Activated CD8-positive, alpha-beta memory T cell treated with anti-CD3 and anti-CD28 coated beads for 48 hours (primary cell): Measurements from ENCODE around the gene ZSCAN5A.
"Not testable (repeated sequence)": the region's sequence is repeated elsewhere in the genome, so short reads cannot be mapped to it uniquely, and the experiment has no call there.

ENCODE experiments used
- DNase-seq, 3 experiments: peaks; one replicate each; pipeline ENCODE4 v3.0.0-alpha.2; 2020; ENCODE audit warnings: low read depth in 2 of 3, low spot score in 2 of 3

Gene ZSCAN5A, protein sequence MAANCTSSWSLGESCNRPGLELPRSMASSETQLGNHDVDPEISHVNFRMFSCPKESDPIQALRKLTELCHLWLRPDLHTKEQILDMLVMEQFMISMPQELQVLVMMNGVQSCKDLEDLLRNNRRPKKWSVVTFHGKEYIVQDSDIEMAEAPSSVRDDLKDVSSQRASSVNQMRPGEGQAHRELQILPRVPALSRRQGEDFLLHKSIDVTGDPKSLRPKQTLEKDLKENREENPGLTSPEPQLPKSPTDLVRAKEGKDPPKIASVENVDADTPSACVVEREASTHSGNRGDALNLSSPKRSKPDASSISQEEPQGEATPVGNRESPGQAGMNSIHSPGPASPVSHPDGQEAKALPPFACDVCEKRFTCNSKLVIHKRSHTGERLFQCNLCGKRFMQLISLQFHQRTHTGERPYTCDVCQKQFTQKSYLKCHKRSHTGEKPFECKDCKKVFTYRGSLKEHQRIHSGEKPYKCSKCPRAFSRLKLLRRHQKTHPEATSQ

DNA sequence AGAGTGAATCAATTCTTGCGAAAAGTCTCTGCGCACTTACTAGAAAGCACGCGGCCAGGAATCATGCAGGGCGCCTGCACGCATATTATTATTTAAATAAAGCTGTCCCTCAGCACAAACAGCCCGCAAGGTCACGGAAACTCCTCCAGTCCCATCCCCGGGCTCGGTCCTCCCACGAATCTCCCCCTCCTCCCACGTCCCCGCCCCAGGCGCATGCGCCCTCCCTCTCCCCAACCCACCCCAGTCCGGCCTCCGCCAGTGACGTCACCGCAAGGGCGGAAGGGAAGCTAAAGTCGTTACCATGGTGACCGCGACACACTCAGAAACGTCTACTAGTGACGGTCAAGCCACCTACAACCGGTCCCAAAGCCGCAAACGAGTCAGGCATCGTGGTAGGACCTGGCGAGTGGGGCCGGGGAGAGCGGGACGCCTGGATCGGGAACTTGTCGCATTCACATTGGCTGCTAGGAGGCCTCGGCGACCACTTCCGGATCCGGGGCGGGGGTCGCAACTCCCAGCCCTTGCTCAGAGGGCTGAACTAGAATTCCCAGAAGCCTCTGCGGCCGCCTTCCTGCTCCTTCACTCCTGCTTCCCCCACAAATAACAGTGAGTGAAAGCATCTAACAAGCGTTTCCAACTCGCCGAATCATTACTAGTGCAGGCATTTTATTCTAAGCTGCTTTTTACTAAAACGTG, at the start of gene ZSCAN5A:
ZSCAN5A (minus strand) TSS at position 459 of the 696 bp plus-strand sequence. CDS start 89,793 bp downstream, outside the sequence.
- DNase-seq, result peak; percentile 91 to 98 (median 97)

DNA sequence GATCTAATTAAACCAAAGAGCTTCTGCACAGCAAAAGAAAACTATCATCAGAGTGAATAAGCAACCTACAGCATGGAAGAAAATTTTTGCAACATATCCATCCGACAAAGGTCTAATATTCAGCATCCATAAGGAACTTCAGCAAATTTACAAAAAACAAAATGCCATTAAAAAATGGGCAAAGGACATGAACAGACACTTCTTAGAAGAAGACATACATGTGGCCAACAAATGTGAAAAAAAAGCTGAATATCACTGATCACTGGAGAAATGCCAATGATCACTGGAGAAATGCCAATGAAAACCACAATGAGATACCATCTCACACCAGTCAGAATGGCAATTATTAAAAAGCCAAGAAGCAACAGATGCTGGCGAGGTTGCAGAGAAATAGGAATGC, 46.2 kb upstream of the ZSCAN5A start:
- no peak for DNase-seq

DNA sequence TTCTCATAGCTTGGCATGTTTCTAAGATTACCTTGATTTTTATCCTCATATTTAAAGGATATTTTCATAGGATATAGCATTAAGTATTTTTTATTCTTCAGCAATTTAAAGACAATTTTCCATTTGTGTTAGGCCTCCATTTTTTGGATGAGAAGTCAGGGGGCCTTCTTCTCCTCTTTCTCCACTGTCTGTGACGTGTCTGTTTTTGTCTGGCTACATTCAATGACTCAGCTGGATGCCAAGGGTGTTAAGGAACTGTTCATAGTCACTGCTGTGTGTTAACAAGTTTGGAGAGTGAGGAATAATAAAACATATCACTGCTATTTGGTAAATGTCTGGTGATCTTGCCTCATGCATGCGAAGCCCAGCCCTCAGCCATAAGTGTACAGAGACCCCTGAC, 42.3 kb upstream of the ZSCAN5A start:
- DNase-seq, result no peak

DNA sequence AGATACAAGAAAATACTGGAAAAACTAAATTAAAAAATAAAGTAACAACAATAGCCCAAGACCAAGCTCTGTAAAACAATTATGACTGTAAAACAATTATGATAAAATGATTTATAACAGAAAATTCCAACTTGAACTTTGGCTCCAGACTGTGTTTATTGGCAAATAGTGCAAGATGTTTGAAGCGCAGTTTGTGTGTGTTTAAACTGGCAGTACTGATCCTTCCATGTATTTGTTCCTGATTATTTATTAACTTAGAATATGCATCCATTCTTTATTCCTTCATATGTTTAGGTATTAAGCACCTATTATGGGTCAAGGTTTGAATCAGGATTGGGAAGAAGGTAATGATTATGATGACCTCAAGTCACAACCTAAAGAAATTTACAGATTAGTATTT, 40.9 kb upstream of the ZSCAN5A start:
- no peak for DNase-seq

DNA sequence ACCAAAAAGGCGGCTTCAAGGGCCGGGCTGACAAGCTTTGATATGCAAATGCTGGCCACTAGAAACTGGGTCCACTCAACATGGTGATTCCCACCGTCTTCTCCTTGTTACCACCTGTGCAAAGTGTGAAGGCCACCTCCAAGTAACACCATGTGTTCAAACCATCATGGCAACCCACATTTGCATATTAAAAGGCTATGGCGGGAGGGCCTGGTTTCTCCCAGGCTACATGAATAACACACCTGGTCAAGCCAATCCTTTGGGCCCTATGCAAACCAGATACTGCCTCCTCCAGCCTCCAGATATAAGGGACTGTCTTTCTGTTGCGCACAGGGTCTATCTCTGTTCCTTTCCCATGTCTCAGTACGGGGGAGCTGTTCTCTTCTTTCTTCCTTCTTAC, 36.6 kb upstream of the ZSCAN5A start:
- DNase-seq, result no peak

DNA sequence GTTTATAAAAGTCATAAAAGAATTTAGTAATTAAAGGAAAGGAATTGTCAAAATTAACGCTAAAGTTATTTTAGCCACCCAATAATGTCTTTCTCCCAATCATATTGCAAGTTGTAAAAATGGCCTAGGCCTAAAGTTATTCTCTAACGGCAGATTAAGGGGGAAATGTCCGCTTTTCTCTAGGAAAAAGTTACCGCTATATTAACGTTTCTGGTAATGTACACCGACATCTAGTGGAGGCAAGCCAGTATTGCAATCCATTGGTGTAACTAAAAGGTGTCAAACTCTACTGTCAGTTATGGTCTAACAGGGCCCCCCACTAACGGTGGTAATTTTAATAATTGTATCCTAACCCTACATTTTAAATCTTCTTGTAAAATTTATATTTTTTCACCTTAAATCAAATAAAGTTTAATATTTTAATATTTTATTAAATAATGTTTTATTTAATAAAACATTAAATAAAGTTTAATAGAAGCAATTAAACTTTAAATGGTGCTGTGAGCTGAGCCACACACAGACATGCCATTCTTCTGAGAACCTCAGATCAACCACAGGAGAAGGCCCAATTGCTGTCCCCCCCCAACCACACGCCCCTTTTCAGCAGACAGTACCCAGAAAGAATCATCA, 35.9 kb upstream of the ZSCAN5A start:
- no peak for DNase-seq

DNA sequence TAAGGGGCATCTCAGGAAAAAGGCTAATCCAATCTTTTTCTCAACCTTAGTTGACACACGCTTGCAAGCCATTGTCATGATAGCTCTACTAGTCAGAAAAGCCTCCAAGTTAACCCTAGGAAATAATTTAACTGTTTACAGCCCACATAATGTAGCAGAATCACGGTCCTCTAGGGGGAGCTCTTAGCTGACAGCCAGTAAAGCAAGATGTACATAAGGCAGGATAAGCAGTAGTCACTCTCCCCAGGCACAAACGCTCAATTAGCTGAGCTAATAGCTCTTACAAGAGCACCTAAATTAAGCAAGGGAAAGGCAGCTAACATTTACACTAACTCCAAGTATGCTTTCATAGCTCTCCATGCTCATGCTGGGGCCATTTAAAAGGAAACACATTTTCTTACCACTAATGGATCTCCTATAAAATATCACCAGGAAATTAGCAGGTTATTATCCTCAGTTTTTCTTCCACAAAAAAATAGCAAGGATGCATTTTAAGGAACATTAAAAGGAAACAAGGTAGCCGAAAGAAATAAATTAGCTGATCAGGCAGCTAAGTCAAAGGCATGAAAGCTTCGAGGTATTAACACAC, 33.7 kb upstream of the ZSCAN5A start:
- DNase-seq, result no peak

DNA sequence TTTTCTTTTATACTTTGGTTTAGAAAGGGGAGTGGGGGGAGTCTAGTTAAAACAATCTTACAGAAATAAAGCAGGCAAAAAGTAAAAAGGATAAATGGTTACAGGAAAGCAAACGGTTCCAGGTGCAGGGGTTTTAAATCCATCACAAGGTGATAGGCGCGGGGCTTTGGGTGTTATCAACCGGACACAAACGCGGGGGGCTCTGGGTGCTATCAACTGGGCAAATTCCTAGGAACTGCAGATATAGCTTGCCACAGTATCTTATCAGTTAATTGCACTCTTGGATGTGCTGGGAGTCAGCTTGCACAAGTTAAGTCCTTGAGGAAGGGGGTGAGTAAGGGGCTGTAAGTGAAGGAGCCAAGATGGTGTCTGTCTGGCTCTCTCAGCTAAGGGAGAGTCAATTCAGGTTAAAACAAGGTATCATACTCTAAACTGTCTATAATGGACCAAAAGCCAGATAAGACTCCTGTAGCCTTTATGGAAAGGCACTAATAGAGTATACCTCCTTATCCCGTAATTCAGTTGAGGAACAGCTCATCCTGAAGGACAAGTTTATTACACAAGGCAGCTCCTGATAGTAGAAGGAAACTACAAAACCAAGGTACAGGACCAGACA, 32.6 kb upstream of the ZSCAN5A start:
- no peak for DNase-seq

DNA sequence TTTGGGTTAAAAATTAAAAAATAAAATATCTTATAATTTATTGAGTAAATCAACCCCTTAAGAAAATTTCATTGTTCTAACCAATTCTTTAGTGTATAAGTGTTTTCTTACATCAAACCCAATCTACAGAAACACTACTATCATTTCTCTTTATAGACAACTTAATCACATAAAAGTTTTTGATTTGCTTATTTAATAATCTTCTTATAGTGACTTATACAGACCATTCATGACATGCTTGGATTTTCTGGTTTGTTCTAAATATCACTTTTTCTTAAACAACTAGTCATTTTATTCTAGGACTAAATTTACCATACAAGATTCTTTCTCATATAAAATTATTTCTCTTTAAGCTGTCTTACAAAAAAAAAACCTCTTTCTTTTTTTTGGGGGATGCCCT, 27.3 kb upstream of the ZSCAN5A start:
- no peak for DNase-seq

DNA sequence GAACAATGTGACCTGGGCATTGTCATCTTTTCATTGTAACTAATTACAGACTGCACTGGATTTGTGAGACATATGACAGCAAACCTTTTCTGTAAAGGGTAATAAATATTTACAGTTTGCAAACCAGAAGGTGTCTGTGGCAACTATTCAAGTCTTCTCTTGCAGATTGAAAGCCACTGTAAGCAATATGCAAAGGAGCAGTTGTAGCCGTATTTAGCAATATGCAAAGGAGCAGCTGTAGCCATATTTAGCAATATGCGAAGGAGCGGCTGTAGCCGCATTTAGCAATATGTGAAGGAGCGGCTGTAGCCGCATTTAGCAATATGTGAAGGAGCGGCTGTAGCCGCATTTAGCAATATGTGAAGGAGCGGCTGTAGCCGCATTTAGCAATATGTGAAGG, 24.4 kb upstream of the ZSCAN5A start:
- DNase-seq, result not testable (repeated sequence)

DNA sequence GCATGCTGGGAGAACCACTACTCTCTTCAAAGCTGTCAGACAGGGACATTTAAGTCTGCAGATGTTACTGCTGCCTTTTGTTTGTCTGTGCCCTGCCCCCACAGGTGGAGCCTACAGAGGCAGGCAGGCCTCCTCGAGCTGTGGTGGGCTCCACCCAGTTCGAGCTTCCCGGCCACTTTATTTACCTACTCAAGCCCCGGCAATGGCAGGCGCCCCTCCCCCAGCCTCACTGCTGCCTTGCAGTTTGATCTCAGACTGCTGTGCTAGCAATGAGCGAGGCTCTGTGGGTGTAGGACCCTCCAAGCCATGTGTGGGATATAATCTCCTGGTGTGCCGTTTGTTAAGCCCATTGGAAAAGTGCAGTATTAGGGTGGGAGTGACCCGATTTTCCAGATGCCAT, 22.4 kb upstream of the ZSCAN5A start:
- DNase-seq, result not testable (repeated sequence)

DNA sequence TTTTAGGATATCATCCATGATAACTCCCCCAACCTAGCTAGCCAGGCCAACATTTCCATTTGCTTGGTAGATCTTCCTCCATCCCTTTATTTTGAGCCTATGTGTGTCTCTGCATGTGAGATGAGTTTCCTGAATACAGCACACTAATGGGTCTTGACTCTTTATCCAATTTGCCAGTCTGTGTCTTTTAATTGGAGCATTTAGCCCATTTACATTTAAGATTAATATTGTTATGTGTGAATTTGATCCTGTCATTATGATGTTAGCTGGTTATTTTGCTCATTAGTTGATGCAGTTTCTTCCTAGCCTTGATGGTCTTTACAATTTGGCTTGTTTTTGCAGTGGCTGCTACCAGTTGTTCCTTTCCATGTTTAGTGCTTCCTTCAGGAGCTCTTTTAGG, 20.7 kb upstream of the ZSCAN5A start:
- DNase-seq, result not testable (repeated sequence)

DNA sequence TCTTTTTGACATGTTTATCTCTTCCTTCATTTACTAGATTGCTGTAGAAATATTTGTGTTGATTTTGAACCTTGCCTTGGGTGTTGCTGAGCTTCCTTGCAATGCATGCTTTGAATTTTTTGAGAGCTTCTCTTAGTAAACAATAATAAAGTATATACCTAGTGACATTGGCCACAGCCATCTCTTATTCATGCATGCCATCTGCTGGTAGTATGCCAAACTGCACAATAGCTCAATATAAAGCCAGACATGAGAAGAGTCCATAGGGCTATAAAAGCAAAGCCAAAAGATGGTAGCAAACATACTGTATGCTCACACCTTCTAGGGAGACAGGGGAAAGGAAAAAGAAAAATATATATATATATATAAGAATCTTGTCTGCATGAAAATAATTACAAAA, 18.9 kb upstream of the ZSCAN5A start:
- no peak for DNase-seq

DNA sequence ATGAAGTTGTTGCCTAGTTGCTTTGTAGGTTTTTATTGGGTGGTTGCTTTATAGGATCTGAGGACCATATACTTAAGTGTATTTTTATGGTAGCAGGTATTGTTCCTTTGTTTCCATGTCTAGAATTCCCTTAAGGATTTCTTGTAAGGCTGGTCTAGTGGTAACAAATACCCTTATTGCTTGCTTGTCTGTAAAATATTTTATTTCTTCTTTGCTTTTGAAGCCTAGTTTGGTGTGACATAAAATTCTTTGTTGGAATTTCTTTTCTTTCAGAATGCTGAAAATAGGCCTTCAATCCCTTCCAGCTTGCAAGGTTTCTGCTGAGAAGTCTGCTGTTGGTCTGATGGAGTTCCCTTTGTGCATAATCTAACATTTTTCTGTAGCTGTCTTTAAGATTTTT, 18.1 kb upstream of the ZSCAN5A start:
- DNase-seq, result no peak

DNA sequence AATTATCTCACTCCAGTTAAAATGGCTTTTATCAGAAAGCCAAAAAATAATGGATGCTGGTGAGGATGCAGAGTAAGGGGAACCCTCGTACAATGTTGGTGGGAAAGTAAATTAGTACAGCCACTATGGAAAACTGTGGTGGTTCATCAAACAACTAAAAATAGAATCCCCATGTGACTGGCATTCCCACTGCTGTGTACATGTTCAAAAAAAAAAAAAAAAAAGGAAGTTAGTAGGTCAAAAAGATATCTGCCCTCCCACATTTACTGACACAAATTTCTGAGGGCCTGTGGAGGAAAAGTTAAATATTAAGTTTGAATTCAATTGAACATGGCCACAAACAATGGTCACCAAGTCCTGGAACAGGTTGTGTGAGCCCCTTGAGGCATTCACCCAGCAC, 9.8 kb upstream of the ZSCAN5A start:
- DNase-seq, result no peak

DNA sequence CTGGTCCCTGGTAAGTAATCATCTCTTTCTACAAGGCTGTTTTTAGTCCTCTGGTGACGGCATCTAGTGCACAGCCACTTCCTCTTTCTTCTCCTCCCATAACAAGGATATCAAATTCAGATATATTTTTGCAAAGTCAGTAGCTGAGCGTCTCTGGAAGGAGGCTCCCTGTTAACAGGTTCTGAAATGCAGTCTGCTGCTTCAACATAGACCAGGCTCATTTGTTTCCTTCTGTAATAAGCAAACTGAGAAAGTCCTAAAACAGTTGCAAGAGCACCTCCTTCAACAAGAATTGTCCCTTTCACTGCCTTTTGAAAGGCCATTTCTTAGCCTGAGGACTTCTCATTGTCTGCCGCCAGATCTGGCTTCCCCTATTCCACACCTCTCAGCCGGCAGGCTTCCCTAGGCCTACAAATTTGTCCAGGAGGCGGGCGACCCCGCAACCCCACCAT, 7.4 kb upstream of the ZSCAN5A start:
- no peak for DNase-seq

DNA sequence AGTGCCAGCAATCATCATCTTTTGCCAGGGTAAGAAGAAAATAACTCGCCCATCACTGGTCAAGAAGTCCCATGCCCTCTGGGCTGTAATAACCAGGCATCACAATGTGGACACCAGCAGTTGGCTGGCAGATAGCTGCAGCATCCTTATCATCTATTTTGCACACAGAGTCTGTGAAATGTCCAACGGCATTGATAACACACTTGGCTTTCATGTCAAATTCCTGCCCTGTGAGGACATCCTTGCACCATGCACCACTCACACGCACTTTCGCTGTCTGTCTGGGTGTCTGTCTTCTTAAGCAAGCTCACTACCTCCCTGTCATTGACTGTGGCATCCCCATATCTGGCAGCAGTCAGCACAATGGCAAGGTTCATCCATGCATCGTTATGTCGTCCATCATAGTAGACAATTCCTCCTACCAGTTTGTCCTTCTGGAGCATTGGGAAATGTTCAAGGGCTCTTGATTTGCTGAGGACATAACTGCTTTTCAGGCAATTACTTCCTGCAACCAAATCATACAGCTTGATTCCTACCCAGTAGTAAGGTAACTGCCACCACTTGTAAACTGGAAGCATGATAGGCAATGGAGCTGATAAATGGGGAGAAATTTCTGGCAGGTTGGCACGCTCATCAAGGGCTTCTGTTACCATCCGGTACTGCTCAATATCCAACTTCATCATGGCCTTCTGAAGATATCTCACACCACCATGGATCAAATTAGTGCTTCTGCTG, 6.8 kb upstream of the ZSCAN5A start:
- DNase-seq, result no peak

DNA sequence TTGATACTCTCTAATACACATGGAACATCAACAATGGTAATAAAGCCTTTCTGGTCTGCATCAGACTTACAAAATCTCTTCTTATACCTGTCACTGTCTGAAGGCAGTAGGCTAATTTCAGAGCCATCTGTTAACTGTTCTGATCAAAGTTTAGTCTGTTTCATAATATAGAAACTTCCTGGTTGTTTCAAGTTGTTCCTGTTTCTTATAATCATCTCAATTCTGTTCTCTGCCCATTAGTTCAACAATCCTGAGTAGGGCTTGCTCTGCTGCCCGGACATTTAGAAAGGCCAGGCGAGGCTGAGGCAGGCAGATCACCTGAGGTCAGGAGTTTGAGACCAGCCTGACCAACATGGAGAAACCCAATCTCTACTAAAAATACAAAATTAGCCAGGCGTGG, 5.4 kb upstream of the ZSCAN5A start:
- DNase-seq, result no peak

DNA sequence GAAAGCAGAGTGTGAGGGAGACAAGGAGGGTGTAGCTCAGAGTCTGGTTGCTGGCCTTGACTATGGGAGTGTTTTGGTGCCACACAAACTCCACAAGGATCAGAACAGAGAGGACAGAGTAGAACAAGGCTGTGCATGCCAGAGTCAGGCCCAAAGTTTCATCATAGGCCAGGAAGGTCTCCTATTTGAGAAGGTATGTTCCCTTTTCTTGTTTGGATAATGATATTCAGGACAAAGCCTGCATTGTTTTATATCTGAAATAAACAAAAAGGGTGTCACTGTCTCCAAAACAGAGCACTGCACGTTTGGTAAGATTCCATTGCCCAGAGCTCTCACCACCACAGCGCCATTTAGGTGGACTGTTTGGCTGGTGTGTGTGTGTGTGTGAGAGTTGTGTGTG, 3.1 kb upstream of the ZSCAN5A start:
- no peak for DNase-seq

DNA sequence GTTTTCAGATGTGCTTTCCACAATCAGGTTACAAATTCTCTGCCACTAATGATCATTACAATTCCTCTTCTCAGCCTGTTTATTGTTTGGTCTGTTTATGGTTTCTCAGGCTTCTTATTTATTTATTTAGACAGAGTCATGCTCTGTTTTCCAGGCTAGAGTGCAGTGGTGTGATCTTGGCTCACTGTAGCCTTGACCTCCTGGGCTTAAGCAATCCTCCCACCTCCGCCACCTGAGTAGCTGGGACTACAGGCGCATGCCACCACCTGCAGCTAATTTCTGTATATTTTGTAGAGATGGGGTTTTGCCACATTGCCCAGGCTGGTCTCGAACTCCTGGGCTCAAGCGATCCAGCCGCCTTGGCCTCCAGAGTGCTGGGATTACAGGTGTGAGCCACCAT, 2.1 kb upstream of the ZSCAN5A start:
- no peak for DNase-seq
